HG03354 (cell line): ENCODE data around the gene SAMD4A.
A peak's percentile ranks its signal among the peaks of the same experiment; 100 is the strongest.

ENCODE experiments used
- ATAC-seq: cut with Tn5 transposase; IDR thresholded peaks from one replicate; pipeline ENCODE4 v1.9.1; 2021; ENCODE audit warnings: mild to moderate bottlenecking; ENCODE audit not compliant: unreplicated experiment, poor library complexity, severe bottlenecking

Gene SAMD4A

DNA sequence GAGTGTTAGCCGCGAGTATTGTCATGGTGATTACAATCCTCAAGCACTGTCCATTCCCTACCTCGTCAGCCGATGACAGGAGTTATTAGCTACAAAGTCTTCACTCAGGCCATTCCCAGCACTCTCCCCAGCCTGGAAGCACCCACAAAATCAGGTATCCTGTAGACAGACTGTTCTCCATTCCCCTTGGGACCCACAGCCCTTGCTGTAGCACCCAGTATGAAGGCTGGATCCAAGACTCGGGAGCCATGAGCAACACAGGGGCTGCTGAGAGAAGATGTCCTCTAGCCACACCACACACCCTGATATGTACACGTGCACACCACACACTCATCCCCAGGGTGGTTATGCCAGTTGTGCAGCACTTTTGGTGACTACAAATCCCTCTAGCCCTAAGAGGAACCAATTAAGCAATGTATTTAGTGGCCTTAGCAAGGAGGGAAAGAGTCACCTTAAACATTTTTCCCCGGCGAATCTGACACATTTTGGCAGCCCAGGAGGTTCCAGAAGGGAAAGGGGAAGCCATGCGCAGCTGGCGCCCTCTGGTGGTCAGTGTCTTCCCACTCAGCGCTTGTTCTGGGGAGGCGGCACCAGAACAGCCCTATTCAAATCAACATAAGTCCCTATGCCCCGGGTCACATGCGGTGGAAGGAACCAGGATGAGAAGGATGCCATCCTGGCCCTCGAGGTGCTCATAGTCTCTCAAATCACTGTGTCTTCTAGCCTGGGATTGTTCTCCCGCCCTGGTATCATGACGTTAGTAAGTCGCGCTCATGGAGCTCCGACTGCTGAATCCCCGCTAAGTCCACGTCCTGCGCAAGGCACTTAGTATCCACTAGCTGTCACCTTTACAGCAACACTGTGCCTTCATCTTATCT lies 238.8 kb downstream of the SAMD4A start:
- ATAC-seq, result peak; percentile 86

DNA sequence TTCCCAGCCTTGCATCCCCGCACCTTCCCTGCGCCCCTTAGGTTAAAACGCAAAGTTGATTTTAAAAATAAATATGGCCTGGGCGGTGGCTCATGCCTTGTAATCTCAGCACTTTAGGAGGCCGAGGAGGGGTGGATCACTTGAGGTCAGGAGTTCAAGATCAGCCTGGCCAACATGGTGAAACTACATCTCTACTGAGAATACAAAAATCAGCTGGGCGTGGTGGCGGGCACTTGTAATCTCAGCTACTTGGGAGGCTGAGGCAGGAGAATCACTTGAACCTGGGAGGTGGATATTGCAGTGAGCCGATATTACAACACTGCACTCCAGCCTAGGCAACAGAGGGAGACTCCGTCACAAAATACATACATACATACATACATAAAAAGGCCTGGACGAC lies 239.7 kb downstream of the SAMD4A start:
- no peak for ATAC-seq

DNA sequence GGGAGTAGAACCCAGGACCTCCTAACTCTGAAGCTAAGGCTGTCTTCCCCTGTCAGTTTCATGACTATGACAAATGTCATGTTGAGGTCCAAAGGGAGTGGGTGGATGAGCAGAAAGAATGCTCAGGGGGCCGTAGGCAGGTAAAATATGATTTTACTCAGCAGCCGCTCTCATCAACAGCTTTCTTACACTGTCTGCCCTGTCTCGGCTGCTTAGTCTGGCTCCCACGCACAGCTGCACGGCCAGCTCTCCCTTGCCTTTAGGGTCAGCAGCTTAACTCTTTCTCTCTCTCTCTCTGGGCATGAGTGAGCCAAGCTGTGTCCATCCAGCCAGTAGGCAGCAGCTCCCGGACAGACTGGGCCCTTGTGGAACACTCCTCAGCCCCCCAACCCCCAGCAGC lies 240.5 kb downstream of the SAMD4A start:
- no peak for ATAC-seq

DNA sequence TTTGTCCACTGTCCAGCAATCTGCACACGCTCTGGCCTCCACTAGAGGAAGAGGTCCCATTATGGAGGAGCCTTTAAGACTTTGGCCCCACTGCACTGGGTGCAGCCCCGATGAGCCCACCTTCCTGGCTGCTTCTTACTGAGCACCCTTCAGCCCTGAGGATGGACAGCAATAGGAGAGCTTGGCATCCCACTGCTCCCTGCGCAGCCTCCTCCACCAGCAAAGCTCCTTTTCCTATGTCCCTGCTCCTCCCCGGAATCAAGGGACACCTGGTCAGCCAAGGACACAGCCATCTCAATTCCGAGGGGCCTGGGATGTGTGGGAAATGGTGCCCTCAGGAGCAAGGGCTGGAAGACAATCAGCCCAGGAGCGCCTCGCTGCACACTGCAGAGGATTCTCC lies 241.0 kb downstream of the SAMD4A start:
- no peak for ATAC-seq

DNA sequence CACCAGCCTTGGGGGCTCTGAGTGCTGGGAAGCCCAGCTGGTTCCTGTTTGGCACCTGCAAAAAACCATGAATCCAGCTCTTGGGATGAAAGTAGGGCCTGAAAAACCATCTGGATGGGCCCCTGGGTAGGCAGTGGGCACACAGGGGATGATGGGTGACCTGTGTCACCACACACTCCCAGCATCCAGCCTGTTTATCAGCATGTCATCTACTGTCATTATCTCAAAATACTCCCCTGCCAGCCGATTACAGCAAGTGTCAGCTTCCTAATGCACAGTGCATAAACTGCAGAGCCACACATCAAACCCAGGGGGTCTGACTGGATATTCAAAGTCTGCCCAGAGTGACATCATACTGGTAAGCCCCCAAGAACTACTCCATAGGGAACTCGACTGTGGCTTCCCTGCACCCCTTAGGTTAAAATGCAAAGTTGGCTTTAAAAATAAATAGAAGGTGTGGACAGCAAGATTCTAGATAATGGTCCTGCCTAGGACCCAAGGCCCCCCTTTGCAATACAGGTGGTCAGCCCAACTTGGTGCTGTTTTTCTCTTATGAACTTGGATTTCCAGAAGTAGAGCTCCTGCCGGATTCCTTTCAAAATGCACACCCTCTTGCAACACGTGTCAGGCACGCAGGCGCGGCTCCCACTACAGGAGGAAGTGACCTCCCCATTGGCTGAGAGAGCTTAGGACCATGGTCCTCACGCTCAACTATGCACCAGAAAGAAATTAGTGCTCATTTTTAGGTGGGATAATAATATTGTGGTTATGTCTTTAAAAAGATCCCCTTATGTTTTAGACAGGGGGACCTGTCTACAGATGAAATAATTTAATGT lies 241.6 kb downstream of the SAMD4A start:
- no peak for ATAC-seq

DNA sequence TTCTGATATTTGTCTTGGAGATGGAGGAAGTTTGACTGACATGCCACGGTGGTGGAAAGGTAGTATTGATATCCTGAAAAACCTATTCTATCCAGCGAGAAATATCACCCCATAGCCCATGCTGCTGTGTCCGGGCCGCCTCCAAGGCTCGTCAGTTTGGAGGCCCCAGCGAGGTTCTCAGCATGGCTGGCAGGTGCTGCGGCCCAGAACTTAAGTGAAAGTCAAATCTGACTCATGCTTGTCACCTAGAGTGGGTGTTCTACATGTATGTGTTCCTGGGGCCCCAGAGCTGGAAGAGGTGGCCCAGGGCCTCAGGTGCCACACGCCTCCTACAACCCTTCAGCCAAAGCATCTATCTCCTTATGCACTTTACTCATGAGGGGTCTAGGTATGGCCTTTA lies 242.8 kb downstream of the SAMD4A start:
- ATAC-seq, result no peak

DNA sequence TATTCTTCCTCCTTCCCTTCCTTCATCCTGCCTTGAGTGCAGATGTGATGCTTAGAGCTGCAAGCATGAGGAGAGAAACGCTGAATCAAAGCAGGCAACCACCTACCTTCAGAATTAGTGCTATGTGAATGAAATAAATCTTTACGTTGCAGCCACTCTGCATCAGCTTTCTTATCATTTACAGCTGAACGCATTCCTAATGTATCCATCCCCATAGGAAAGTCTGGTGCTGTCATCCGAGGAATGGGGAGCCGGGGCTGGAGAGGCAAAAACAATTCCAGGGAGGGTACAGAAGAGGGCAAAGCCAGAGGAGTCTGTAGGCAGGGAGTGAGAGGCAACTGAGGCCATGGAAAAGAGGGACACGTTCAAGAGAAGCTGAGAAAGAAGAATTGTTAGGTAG lies 245.7 kb downstream of the SAMD4A start:
- ATAC-seq, result no peak

DNA sequence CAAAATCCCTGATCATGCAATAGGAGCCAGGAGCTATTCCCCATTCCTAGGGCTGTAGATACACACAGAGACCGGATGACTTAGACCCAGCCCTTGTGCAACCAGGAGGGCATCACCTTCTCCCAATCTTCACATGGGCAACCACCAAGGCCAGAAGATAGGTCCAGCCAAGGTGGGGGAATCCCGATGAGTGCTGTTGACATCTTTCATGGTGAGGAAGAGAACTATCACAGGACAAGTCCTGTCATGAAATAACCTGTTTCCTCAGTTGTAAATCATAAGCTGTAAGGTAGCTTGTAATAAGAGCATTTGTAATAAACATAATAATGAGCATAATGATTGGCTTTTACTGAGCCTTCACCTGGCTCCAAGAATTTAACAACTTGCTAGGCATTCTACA lies 246.2 kb downstream of the SAMD4A start:
- ATAC-seq, result no peak

DNA sequence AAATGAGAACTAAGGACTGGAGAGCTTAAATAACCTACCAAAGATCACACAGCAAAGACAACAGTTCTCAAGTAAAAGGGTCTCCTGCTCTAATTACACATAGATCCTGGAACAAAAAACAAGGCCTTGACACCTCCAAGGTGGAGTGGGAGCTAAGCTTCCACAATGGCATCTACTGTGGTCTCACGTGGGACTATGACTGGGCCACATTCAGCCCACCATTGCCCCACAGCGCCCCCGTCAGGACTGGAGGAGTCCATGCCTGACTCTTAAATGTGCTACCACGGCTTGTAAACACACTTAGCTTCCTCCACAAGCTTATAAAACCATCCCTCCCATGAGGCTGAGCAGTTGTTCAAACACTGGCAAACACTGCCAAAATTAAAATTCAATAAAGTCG lies 247.1 kb downstream of the SAMD4A start:
- ATAC-seq, result no peak

DNA sequence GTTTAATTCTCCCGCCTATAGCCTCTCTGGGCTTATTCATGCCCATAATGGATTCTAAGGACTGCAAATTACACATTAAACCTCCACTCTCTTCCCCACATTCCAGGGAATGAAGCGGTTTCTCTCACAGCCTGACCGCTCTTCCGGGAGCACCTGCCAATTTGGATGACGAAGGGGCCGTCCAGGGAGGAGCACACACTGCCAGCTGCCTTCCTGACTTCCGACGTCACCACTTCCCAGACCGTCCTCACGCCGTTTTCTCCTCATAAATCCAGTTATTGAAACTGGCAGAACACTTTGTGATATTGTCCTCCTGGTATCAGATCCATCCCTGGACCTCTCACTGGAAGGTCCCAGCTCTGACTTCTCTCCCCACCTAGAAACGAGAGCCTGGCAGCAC lies 248.1 kb downstream of the SAMD4A start:
- ATAC-seq, result no peak

DNA sequence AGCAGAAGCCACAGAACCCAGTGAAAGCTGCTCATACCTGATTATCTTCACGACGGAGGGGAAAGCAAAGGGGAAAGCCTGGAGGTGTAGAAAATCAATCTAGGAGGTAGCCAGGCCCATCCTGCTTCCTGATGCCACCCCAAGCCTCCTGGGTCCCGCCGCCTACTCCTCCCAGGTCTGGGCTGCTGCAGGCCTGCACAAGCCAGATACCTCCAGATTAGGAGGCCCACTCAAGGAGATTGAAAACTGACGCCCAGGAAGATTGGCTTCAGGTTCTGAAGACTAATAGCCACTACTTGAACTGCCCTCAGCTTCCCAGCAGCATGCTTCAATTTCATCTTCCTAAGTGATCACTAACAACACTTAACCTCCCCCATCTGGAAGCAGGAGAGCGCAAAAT lies 248.6 kb downstream of the SAMD4A start:
- ATAC-seq, result no peak

DNA sequence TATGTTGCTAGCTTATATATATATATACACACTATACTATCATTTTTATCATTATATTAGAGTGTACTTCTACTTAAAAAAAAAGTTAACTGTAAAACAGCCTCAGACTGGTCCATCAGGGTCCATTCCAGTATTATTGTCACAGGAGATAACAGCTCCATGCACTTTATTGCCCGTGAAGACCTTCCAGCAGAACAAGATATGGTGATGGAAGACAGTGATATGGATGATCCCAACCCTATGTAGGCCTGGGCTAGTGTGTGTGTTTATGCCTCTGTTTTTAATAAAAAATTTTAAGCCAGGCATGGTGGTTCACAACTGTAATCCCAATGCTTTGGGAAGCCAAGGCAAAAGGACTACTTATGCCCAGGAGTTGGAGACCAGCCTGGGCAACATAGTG lies 249.5 kb downstream of the SAMD4A start:
- no peak for ATAC-seq

DNA sequence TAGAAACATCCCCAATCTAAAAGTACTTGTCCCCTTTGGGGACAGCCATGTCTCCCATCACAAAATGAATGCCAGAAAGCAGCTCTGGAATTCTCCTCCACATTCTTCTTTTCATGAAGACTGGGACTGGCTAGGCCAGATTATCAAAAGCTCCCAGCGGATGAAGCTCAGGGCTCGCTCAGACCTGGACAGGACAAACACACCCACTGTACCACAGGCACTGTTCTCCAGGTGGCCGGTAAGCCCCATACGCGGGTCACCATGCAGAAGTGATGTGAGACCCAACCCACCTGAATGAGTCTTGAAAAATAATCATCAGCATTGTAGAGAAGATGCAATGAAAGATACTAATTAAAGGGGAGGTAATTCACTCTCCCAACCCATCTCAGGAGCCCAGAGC lies 250.6 kb downstream of the SAMD4A start:
- no peak for ATAC-seq

DNA sequence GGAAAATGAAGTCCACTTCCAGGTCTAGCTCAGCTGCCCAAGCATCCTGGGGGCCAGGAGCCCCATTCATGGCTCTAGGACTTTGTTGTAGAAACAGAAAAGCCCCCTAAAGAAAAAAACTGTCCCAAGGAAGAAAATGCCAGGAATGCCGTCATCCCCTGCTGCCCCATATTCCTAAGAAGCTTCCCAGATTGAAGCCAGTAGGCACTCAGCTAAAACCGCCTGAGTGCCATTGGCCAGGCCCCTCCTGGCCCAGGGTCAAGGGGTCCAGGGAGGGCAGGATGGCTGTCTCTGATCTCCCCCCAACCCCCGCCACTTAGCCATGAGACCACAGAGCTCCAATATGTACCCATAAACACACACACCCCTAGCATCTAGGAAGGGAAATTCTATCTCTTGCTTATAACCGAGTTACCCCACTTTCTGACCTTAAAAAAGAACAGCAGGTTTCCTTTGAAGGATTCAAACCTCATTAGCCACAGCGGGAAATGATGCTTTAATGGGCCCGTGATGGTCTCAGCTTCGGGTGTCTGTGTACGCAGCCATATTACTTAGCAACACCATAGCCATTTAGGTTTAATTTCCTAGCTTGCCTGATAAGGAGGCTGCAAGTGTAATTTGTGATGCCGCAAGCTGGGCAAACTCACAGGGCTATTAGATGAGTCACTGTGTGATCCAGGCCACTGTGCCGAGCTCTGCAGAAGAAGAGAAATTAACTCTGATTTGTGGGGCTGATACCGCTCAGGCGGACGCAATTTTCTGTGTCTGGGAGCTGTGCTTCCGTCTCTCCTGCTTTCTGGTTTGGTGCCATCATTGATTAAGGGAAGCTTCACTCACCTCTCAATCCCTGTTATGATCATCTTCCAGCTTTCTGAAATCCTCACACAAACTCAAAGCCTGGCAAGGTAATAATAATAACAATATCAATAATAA lies 251.5 kb downstream of the SAMD4A start:
- ATAC-seq, result no peak

DNA sequence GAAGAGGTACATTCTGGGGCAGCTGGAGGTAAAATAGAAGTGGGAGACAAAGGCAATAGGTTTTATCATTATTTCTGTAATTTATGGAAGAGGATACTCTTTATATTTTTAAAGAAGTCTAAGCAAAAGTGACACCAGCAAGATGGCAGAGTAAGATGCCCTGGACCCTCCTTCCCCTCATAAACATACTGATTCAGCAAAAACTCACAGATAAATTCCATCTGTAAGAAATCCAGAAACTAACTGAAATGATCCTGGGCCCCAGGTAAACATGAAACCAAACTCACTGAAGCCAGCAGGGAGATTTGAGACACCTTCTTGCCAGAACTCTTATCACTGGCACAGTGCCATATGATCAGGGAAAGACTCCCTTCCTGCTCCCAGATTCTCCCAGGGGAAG lies 255.8 kb downstream of the SAMD4A start:
- ATAC-seq, result no peak

DNA sequence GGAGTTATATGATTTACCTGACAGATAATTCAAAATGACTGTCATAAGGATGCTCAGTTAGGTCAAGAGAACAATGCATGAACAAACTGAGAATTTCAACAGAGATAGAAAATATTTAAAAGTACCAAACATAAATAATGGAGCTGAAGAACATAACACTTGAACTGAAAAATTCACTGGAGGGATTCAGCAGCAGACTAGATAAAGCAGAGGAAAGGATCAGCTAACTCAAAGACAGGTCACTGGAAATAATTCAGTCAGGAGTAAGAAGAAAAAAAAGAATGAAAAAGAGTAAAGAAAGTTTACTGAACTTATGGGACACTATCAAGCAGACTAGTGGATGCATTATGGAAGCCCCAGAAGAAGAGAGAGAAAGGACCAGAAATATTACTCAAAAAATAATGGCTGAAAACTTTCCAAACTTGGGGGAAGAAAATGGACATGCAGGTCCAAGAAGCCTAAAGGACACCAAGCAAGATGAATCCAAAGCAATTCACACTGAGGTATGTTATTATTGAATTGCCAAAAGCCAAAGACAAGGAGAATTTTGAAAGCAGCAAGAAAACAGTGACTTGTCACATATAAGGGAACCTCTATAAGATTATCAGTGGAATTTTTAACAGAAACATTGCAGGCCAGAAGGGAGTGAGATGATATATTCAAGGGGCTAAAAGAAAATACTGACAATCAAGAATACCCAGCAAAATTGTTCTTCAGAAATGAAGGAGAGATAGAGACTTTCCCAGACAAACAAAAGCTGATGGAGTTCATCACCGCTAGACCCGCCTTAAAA lies 257.0 kb downstream of the SAMD4A start:
- no peak for ATAC-seq

DNA sequence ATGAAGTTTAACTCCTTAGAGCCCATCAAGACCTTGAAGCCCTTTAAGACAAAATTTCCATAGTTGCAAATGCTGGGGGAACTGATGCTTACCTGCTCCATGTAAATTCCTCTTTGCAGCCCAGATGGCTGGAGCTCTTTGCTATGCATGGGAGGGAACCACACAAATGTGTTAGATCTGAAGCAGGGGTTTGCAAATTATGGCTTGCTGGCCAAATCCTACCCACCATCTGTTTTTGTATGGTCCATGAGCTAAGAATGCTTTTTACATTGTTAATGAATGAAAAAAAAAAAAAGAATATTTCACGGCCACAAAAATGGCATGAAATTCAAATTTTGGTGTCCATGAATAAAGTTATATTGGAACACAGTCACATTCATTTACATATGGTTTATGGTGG lies 261.1 kb downstream of the SAMD4A start:
- ATAC-seq, result no peak

DNA sequence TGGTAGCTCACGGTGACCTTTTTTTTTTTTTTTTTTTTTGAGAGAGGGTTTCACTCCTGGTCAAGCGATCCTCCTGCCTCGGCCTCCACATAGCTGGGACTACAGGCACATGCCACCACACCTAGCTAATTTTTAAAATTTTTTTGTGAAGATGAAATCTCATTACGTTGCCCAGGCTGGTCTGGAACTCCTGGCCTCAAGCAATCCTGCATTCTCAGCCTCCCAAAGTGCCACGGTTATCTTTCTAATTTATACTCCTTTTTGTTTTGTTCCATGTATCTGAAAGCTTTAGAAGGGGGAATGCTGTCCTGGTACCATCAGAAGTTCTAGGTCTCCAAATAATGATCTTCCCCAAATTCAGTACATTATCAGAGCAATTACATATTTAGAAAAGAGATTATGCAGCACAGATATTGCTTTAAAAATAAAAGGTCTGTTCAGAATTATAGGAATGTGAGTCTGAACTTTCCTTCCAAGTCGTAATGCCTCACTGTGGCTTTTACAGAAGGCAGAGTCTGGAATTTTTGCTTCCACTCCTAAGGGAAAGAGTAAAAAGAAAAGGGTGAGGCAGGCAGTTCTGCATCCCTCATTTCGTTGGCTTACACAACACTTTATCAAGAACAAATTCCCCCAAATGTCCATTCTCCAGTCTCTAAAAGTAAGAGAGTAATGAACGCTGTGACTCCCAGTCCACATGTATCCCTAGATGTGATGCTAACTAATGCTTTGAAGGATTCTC lies 262.7 kb downstream of the SAMD4A start:
- no peak for ATAC-seq

DNA sequence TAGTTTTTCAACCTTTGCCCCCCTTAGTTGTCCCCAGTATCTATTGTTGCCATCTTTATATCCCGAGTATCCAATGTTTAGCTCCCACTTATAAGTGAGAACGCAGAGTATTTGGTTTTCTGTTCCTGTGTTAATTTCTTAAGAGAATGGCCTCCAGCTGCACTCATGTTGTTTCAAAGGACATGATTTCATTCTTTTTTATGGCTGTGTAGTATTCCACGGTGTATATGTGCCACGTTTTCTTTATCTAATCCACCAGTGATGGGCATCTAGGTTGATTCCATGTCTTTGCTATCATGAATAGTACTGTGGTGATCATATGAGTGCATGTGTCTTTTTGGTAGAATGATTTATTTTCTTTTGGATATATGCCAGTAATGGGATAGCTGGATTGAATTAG lies 263.7 kb downstream of the SAMD4A start:
- no peak for ATAC-seq
